Neural progenitor cell (in vitro differentiated cells): Measurements from ENCODE around the gene UPK3BL2. TPM values are rescaled to one million over a fixed set of nuclear protein-coding genes. Genes with fewer than 3 reads are reported as not detected.
"Not testable (repeated sequence)": the region's sequence is repeated elsewhere in the genome, so short reads cannot be mapped to it uniquely, and the experiment has no call there.

ENCODE experiments used
- DNase-seq: peaks from one replicate; pipeline ENCODE4 v3.0.0-alpha.2; 2016; ENCODE audit warnings: low spot score
- H2AFZ ChIP-seq: fragments of 200-600 bp; sonication (generic); replicated peaks from 2 replicates; pipeline ENCODE4 v1.6.1; 2016; ENCODE audit warnings: antibody characterized with exemption
- H3F3A ChIP-seq: fragments of 200-600 bp; sonication (generic); 2 replicates; pipeline ENCODE4 v1.6.1; 2016; ENCODE audit warnings: antibody characterized with exemption, low read depth
- H3K27ac ChIP-seq: fragments of 200-600 bp; sonication (generic); 2 replicates; pipeline ENCODE4 v1.5.1; 2016; ENCODE audit warnings: mild to moderate bottlenecking
- H3K27me3 ChIP-seq: fragments of 200-600 bp; sonication (generic); 2 replicates; pipeline ENCODE4 v1.6.1; 2016; ENCODE audit warnings: mild to moderate bottlenecking, moderate library complexity
- H3K36me3 ChIP-seq: fragments of 200-600 bp; sonication (generic); 2 replicates; pipeline ENCODE4 v1.5.1; 2016
- H3K4me1 ChIP-seq: fragments of 200-600 bp; sonication (generic); 2 replicates; pipeline ENCODE4 v1.6.1; 2016; ENCODE audit warnings: mixed run types
- H3K4me2 ChIP-seq: fragments of 200-600 bp; sonication (generic); 2 replicates; pipeline ENCODE4 v1.6.1; 2016
- H3K4me3 ChIP-seq: fragments of 200-600 bp; sonication (generic); 2 replicates; pipeline ENCODE4 v1.5.1; 2016
- H3K79me2 ChIP-seq: fragments of 200-600 bp; sonication (generic); 2 replicates; pipeline ENCODE4 v1.6.1; 2016; ENCODE audit warnings: low read depth
- H3K9ac ChIP-seq: fragments of 200-600 bp; sonication (generic); 2 replicates; pipeline ENCODE4 v1.6.1; 2016
- H3K9me3 ChIP-seq: fragments of 200-600 bp; sonication (generic); 2 replicates; pipeline ENCODE4 v1.5.1; 2016; ENCODE audit warnings: low read depth
- H4K20me1 ChIP-seq: fragments of 200-600 bp; sonication (generic); 2 replicates; pipeline ENCODE4 v1.6.1; 2016; ENCODE audit warnings: low read depth
- H3K27ac Mint-ChIP-seq: 3 replicates; pipeline ENCODE4 v1.8.0; 2021; ENCODE audit warnings: mixed read lengths
- H3K27me3 Mint-ChIP-seq: 2 replicates; pipeline ENCODE4 v1.8.0; 2022; ENCODE audit warnings: low read depth, mild to moderate bottlenecking, inconsistent platforms, moderate library complexity, mixed read lengths; ENCODE audit not compliant: insufficient read depth
- H3K36me3 Mint-ChIP-seq: 3 replicates; pipeline ENCODE4 v1.8.0; 2021; ENCODE audit warnings: mixed read lengths
- H3K4me1 Mint-ChIP-seq: 3 replicates; pipeline ENCODE4 v1.8.0; 2021; ENCODE audit warnings: mixed read lengths
- H3K4me3 Mint-ChIP-seq: 3 replicates; pipeline ENCODE4 v1.8.0; 2021; ENCODE audit warnings: mild to moderate bottlenecking, moderate library complexity, mixed read lengths
- H3K9me3 Mint-ChIP-seq: 3 replicates; pipeline ENCODE4 v1.8.0; 2020; ENCODE audit warnings: mixed read lengths
- total RNA-seq: library from RNA; depleted of rRNA; stranded (reverse); fragments of >200 nt; gene quantifications from 2 replicates; pipeline ENCODE4 v1.2.3, GENCODE V29; 2015; ENCODE audit warnings: low replicate concordance

UPK3BL2 gene
- total RNA-seq, 1 donor from 2014 or later: 0.21 TPM

GRCh38 chr7:102542771-102543170 lies 725 bp downstream of the UPK3BL2 start:
- DNase-seq, H3K27ac Mint-ChIP-seq, H3K4me1 ChIP-seq, H3K4me3 ChIP-seq, H3K36me3 ChIP-seq, H3K4me1 Mint-ChIP-seq, H2AFZ ChIP-seq, H3K9me3 Mint-ChIP-seq, H3K79me2 ChIP-seq, H4K20me1 ChIP-seq, H3K27me3 ChIP-seq, H3K9ac ChIP-seq, H3K9me3 ChIP-seq, H3K4me3 Mint-ChIP-seq, H3K27me3 Mint-ChIP-seq, H3K27ac ChIP-seq, H3K36me3 Mint-ChIP-seq, H3K4me2 ChIP-seq, H3F3A ChIP-seq: not testable (repeated sequence)

GRCh38 chr7:102542083-102542482 lies 1.4 kb downstream of the UPK3BL2 start:
- not testable (repeated sequence) for H3K4me3 ChIP-seq, H3K27me3 Mint-ChIP-seq, H3K27me3 ChIP-seq, DNase-seq, H2AFZ ChIP-seq, H3K27ac Mint-ChIP-seq, H3K36me3 ChIP-seq, H3K9ac ChIP-seq, H3K27ac ChIP-seq, H3K4me2 ChIP-seq, H3K9me3 Mint-ChIP-seq, H3K4me1 ChIP-seq, H3K36me3 Mint-ChIP-seq, H3K79me2 ChIP-seq, H4K20me1 ChIP-seq, H3F3A ChIP-seq, H3K4me1 Mint-ChIP-seq, H3K9me3 ChIP-seq, H3K4me3 Mint-ChIP-seq

- H3K4me2 ChIP-seq, H3F3A ChIP-seq, H3K27ac Mint-ChIP-seq, H3K36me3 ChIP-seq, H3K9ac ChIP-seq, H3K27ac ChIP-seq, H3K79me2 ChIP-seq, H3K4me1 Mint-ChIP-seq, H3K4me3 ChIP-seq, H3K9me3 Mint-ChIP-seq, H2AFZ ChIP-seq, H3K36me3 Mint-ChIP-seq, H3K4me3 Mint-ChIP-seq, H3K27me3 ChIP-seq, H3K4me1 ChIP-seq, H3K9me3 ChIP-seq, H4K20me1 ChIP-seq, DNase-seq, H3K27me3 Mint-ChIP-seq: not testable (repeated sequence)
These were observed 2.9 kb downstream of the UPK3BL2 start for GRCh38 chr7:102540604-102541003.

GRCh38 chr7:102535062-102535615 lies 8.4 kb downstream of the UPK3BL2 start:
- H3K4me3 ChIP-seq: not testable (repeated sequence)

DNA sequence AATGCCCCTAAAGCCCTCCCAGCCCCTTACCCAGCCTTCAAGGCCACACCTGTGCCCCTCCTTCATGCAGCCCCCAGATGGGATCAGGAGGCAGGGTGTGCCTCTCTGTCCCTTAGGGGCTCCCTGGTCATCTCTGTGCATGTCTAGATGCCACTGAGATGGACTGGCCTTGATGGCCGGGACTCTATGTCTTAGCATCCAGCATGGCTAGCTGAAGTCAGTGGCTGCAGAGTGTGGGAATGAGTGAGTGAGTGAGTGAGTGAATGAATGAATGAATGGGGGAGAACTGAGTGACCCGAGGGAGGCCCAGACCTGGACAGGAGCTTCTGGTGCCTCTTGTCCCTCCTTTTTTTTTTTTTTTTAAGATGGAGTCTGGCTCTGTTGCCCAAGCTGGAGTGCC lies 11.4 kb downstream of the UPK3BL2 start:
- H3K36me3 ChIP-seq, H3K4me1 ChIP-seq, H3K4me1 Mint-ChIP-seq, H3K9me3 Mint-ChIP-seq, H2AFZ ChIP-seq, H4K20me1 ChIP-seq, H3K36me3 Mint-ChIP-seq, DNase-seq, H3K27ac ChIP-seq, H3K27me3 Mint-ChIP-seq, H3K27ac Mint-ChIP-seq, H3K79me2 ChIP-seq, H3K4me2 ChIP-seq, H3K9ac ChIP-seq, H3F3A ChIP-seq, H3K4me3 Mint-ChIP-seq, H3K4me3 ChIP-seq, H3K27me3 ChIP-seq, H3K9me3 ChIP-seq: not testable (repeated sequence)

More at GRCh38 chr7:102535062-102535615, 8.4 kb downstream of the UPK3BL2 start:
- H3K79me2 ChIP-seq, DNase-seq, H3K4me1 Mint-ChIP-seq, H3K9me3 ChIP-seq, H2AFZ ChIP-seq, H3K27ac ChIP-seq, H4K20me1 ChIP-seq, H3K36me3 ChIP-seq, H3K9ac ChIP-seq, H3K27me3 Mint-ChIP-seq, H3K27ac Mint-ChIP-seq, H3K9me3 Mint-ChIP-seq, H3K4me3 Mint-ChIP-seq, H3K4me2 ChIP-seq, H3F3A ChIP-seq, H3K36me3 Mint-ChIP-seq, H3K4me1 ChIP-seq, H3K27me3 ChIP-seq: not testable (repeated sequence)

- not testable (repeated sequence) for DNase-seq, H4K20me1 ChIP-seq, H3K27ac Mint-ChIP-seq, H3K27me3 ChIP-seq, H3K4me1 Mint-ChIP-seq, H3K4me3 ChIP-seq, H3K4me3 Mint-ChIP-seq, H3K9me3 ChIP-seq, H3F3A ChIP-seq, H3K4me2 ChIP-seq, H3K27ac ChIP-seq, H3K9ac ChIP-seq, H3K79me2 ChIP-seq, H2AFZ ChIP-seq, H3K36me3 ChIP-seq, H3K36me3 Mint-ChIP-seq, H3K27me3 Mint-ChIP-seq, H3K9me3 Mint-ChIP-seq, H3K4me1 ChIP-seq
These were observed 11.9 kb downstream of the UPK3BL2 start for GRCh38 chr7:102531583-102531982.

DNA sequence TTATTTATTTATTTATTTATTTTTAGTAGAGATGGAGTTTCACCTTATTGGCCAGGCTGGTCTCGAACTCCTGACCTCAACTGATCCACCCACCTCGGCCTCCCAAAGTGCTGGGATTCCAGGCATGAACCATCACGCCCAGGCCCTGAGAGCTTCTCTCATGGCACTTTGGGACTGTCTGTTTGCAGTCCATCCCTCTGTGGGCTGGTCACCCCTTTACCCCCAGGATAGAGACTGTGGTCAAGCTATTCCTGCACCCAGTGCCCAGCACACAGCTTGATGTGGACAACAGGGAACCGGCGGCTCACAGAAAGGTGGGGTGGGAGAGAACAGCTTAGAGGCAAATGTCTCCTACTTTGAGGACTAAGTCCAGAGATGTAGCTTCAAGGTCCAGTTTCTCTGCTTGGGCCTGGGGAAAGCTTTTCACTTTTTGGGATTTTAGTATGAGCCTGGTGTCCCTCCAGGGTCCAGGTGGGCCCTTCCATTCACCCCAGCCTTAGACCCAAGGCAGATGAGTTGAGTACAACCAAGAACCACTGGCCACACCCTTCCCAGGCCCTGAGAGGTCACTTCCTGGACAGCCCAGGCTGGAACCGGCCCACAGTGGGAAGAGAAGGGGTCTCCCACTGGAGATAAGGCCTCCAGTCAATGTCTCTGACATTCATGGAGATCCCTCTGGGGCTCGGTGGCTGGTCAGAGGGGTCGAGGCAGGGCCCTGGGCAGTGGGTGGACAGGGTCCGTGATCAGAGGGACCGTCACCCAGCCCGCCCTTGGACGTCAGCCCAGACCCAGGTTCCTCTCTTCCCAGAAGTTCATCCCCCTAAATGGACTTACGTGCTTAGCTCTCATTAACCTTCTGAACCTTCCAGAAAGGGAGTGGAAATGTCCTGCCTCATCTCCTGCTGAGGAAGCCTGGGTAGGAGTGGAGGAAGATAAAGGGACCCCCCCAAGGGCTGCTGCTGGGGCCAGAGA lies 15.4 kb downstream of the UPK3BL2 start:
- not testable (repeated sequence) for H3K36me3 ChIP-seq

GRCh38 chr7:102527182-102527581 lies 16.3 kb downstream of the UPK3BL2 start:
- H3K36me3 Mint-ChIP-seq, H3K27ac Mint-ChIP-seq, H3K4me3 Mint-ChIP-seq, H3K27me3 Mint-ChIP-seq, H3K9me3 ChIP-seq, H3K27me3 ChIP-seq, H3K4me3 ChIP-seq, H3K9me3 Mint-ChIP-seq, H3K9ac ChIP-seq, H4K20me1 ChIP-seq, H3F3A ChIP-seq, H3K36me3 ChIP-seq, H3K4me1 Mint-ChIP-seq, DNase-seq, H3K27ac ChIP-seq, H2AFZ ChIP-seq, H3K4me1 ChIP-seq, H3K79me2 ChIP-seq, H3K4me2 ChIP-seq: not testable (repeated sequence)

More for the DNA sequence above, 15.4 kb downstream of the UPK3BL2 start:
- not testable (repeated sequence) for H3K27ac ChIP-seq, H3K9me3 Mint-ChIP-seq, H2AFZ ChIP-seq, H3K9ac ChIP-seq, H3K79me2 ChIP-seq, H3K4me3 ChIP-seq, H4K20me1 ChIP-seq, H3K27me3 Mint-ChIP-seq, H3K4me1 ChIP-seq, H3K36me3 Mint-ChIP-seq, H3K27ac Mint-ChIP-seq, DNase-seq, H3K4me3 Mint-ChIP-seq, H3F3A ChIP-seq, H3K9me3 ChIP-seq, H3K4me2 ChIP-seq, H3K27me3 ChIP-seq, H3K4me1 Mint-ChIP-seq
